T-helper 1 cell (primary cell): Measurements from ENCODE around the gene COPE.
"Not testable (repeated sequence)": the region's sequence is repeated elsewhere in the genome, so short reads cannot be mapped to it uniquely, and the experiment has no call there.

Experiments used
- DNase-seq, 5 donors: peaks; one replicate each; pipeline ENCODE4 v3.0.0-alpha.2; 2012 to 2020

The COPE gene

GRCh38 chr19:18908917-18909619 lies 10.1 kb downstream of the COPE start:
- DNase-seq, result no peak

DNA sequence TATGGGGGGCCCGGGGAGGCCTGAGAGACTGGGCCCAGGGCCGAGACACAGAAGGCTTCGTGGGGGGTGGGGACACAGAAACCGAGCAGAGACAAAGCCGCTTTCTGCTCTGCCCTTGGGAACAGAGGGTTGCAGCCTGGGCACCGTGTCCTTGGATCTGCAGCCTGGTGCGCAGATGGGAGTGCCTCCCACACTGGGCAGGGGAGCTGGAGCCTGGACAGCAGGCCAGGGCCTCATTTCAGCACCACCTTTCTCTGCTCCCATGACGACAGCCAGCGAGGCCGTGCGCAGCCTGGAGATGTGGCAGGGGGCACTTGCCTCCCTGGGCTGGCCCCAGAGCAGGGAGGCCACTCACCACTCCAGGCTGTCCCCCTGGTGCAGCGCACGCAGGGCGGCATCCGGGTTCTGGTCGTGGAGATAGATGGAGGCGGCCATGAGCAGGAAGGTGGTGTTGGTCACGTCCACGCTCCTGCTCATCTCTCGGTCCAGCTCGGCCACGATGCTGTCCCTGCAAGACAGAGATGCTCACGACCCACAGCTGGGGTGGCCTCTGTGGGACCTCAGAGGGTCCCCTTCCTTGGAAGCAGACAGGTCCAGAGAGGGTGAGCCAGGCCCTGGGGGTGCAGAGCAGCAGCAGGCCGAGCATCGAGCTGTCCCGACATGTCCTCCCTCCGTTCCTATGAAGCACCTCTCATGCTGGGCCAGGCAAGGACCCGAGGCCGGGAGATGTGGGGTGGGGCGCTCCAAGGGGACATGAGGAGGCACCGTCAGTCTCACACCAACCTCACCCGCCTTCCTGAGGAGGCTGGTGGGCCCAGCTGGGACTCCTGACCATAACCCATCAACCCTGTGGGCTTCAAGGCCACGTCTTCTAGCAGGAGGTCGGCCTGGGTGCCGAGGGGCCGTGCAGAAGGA lies 12.3 kb downstream of the COPE start:
- DNase-seq, result peak in 1 of 5 donors; percentile 8

- no peak for DNase-seq
These were observed 13.5 kb downstream of the COPE start for GRCh38 chr19:18905513-18906236.

DNA sequence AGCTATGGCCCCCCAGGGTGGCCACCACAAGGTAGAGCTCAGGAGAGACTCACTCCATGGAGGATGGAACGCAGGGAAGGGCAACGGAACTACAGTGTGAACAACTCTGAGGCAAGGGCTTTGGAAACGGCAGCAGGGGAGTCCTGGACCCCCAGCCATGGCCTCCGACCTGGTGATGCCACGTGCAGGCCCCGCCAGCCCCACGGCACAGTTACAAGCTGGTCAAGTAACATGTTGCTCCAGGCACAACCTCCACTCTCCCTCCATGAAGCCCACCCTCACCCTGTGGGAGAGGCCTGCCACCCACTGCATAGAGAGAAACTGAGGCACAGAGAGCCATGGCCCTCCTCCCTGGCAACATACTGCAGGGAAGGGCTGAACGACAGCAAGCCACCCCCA lies 14.1 kb downstream of the COPE start:
- DNase-seq, result peak in 1 of 5 donors; percentile 11

- peak in 1 of 5 donors; percentile 8 for DNase-seq
These were observed 14.7 kb downstream of the COPE start for GRCh38 chr19:18904334-18905057.

GRCh38 chr19:18903156-18904037 lies 15.8 kb downstream of the COPE start:
- peak in 1 of 5 donors; percentile 10 for DNase-seq

DNA sequence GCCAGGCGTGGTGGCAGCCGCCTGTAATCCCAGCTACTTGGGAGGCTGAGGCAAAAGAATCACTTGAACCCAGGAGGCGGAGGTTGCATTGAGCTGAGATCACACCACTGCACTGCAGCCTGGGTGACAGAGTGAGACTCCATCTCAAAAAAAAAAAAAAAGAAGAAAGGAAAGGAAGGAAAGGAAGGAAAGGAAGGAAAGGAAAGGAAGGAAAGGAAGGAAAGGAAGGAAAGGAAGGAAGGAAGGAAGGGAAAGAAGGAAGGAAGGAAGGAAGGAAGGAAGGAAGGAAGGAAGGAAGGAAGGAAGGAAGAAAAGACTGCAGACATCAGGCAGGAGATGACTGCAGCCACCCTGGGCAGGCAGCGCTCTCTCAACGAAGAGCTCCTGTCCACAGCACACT lies 16.7 kb downstream of the COPE start:
- not testable (repeated sequence) for DNase-seq

DNA sequence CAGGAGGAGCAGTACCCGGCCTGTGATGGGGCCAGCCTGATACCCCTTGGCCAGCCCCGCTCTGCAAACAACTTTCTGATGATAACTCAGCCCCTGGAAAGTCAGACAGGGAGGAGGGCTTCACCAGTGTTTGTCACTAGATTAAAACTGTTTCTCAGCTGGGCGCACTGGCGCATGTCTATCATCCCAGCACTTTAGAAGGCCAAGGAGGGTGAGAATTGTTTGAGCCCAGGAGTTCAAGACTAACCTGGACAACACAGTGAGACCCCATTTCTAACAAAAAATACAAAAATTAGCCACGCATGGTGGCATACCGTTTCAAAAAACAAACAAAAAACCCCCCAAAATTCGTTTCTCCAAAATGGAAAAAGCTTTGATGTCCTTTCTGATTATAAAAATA lies 17.7 kb downstream of the COPE start:
- no peak for DNase-seq

DNA sequence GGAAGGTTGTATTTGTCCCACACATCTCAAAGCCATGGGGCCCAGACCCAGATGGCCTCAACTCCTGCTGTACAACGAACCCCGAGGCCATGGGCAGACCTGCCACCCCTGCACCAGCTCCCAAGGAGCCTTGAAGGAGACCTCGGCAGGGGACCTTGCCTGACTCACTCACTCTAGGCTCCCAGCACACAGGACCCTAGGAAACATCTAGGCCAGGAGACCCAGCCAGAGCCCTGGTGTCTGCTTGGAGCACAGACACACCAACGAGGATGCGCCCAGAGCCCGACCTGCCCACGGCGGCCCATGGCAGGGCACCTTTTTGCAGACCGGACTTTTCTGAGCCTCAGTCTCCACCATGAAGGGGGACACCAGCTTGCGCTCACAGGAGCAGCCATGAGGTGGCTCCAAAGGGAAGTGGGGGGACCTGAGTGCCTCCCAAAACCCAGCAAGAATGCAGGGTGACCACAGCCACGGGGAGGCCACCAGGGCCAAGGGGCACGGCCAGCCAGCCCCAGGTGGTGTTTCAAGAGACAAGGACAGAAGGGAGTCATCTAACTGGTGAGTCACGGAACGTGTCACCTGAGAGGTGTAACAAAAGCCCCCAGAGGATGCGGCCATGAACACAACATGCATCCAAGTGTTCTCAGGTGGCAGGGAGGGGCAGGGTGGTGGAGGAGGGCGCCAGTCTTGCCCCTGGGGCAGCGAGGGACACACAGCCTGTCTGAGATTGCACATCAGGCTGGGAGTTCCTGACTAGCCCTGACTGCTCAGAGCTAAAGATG lies 18.3 kb downstream of the COPE start:
- no peak for DNase-seq

DNA sequence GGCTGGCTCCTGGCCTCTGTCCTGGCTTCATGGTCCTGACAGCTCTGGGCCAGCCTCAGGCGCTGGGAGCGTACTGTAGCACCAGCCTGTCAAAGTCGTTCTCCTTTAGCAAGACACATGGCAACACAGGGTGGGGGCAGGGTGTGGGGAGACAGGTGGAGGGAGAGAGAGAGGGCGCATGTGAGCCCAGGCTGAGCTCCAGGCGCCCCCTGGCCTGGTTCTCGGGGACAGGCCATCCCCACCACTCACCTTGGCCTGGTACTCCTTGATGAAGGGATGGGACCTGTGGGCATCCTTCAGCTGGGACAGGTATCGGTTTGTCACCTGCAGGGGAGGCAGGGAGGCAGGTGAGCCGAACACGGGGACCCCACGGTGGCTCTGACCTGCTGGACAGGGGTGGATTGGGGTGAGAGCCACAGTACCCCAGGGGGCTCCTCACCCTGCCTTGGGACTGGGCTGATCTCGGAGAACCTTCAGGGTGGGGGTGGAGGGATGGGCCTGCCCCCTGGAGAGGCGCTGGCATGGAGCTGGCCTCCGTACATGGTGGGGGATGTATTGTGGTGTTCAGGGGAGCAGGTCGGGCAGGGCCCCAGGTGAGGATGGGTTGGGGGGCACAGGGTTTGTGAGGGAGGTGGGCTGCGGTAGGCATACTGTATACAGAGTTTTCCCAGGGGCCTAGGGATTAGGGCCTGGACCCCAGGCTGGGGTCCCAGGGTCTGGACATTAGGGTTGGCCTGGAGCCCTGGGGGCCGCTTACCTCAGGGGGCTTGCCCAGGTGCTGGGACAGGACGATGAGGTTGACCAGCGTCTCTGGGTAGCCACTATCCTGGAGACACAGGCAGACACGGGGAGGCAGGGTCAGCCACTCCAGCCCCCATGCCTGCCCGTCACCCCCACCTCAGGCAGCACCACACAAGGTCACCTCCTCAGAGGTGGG lies 19.3 kb downstream of the COPE start:
- DNase-seq, result no peak

DNA sequence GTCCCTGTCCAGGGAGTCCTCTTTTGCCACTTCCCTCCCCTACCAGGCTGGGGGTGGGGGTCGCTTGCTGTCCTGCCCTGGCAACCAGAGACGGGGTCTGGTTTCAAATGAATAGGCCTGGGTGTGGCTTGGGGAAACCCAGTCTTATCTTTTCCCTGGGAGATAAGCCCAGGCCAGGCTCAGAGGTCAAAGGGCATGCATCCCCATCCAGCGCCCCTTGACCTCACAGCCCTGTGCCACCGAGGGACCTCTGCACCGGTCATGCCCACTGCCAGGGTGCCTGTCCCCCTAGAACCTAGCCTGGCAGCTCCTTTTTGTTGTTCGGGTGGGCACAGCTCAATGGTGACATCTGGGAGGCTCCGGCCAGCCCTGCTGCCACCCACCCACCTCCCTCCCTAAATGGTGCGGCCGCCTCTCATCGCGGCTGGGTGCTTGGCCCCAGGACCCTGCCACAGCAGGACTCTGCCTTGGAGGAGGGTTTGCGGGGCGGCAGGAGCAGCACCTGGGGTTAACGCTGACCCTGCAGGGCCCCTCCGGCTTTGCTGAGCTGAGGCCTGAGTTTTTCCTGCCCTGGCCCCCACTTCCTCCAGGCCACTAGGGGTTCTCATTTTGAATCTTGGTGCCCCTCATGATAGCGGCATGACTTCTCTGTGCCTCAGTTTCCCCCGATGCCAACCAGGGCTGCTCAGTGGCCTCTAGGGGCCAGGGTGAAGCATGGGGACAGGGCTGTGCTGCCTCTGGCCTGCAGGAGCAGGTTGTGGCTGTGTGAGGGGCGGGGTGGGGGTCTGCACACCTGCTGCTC lies 20.4 kb downstream of the COPE start:
- no peak for DNase-seq

DNA sequence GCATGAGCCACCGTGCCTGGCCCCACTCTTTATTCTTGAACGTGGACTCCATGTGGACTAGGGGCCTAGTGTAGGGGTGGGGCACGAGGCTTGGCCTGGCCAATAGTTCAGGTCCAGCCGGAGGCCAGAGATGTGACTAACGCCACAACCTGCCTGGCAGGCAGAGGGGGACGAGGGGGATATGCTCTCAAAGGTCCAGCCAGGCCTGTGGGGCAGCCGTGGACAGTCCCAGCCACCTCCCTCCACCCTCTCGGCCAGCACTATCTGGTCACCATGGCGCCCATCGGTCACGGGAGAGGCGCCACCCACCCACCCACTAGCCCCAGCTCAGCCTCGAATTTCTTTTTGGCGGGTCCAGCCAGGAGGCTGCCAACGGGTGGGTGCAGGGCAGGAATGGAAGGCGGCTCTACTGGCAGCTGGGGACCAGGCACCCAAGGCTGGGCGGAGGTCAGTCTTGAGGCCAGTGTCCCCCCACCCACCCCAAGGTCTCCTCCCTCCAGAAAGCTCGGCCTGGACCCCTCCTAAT lies 21.0 kb downstream of the COPE start:
- no peak for DNase-seq

DNA sequence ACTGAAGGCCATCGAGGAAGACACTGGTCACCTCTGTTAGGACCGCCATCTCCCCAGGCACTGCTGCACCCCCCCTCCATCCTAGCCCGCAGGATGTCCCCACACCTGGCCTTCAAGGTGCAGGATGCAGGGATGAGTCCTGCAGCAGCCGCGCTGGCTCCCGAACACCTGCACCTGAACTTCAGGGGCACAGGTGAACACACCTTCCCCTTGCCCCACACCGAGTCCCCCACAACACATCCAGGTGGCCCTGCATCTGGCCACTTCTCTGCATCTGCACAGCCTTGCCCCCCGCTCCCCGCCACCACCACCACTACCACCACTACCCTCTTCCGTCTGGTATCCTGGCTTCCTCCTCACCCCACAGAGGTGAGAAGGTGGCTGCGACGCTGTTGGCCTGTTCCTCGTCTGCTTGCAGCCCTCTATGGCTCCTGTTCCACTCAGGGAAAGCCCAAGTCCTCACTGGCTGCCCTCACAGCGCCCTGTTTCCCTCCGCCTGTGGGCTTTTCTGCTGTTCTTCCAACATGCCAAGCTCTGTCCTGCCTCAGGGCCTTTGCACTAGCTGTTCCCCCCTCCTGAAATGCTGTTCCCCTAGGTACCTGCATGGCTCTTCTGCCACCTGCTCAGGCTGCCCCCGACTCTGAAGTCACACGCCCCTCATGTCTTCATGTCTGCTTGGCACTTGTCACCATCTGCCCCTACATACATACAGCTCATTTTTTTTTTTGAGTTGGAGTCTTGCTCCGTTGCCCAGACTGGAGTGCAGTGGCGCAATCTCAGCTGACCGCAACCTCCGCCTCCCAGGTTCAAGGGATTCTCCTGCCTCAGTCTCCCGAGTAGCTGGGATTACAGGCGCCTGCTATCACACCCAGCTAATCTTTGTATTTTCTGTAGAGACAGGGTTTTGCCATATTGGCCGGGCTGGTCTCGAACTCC lies 21.8 kb downstream of the COPE start:
- DNase-seq, result no peak

DNA sequence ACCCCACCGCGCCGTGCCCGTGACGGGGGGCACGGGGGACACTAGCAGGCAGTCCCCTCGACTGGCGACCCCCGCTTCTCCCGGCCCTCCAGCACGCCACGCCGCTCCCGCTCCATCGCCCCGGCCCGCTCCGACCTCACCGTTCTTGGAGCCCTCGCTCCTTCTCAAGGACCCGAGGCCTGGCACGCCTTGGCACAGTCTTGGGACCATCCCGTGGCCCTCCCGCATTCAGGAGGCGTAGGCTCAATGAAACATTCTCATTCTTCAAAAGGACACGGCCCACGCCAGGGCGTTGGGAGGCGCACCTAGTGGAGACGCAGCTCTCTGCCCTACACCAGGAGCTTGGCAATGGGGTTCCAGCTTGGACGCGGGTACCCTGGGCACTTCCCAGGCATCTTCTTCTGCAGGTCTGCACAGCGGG lies 22.8 kb downstream of the COPE start:
- no peak for DNase-seq

DNA sequence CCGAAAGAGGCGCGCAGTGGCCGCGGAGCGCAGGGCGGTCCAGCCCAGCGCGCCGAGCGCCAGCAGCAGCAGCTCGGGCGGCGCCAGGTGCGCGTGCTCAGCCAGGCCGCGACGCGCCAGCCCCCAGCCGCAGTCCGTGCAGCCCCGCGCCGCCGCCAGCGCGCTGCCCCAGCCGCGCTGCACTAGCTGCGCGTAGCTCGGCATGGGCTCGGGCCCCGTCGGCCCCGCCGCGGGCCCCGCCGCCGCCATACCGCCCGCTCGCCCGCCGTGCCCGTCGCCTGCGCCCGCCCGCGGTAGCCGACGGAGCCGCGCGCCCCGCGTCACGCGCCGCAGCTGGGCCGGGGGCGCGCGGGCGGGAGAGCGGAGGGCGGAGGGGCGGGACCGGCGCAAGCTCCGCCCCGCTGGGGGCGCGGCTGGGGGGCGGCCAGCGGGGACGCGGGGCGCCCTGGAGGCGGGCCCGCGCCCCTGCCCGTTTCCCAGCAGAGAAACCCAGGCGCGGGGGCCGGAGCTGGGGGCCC lies 23.3 kb downstream of the COPE start, which contains the start of gene CERS1:
CERS1 (minus strand) TSS at position 335 of the 518 bp plus-strand sequence; CDS start at position 249, 86 bp downstream.
- no peak for DNase-seq

DNA sequence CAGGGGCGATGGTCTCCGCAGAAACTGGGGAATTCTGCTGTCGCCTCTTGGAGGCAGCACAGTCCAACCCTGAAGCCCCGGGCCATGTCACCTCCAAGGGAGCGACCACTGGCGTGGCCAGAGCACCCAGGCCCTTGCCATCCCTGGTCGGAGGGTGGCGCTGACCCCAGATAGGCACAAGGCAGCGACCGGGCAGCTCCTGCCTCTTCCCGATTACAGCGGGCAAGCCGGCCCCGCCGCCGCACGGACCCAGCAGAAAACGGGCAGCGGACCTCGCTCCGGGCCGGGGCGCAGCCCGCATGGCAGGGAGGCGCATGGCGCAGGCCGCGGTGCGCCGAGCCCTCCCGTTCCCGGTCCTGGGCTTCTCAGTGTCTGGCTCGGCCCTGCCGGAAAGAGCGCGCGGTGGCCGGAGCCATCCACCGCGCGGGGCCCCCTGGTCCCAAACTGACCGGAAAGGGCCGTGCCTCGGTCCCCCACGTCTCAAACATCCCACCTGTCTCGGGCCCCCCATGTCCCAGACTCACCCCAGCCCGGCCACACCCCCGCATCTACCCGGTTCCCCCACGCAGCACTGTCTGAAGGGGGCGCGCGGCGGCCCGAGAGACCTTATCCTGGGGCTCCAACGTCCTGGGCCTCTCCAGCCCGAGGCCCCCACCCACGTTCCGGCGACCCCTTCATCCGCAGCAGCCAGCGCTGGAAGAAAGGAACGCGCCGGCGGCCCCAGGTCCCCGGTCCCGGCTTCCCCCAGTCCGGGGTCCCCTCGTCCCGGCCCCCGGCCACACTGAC lies 24.0 kb downstream of the COPE start:
- DNase-seq, result no peak
